HG03175 (cell line): ENCODE data around the gene TTLL5.
"Not testable (repeated sequence)": the region's sequence is repeated elsewhere in the genome, so short reads cannot be mapped to it uniquely, and the experiment has no call there.

Experiments
- ATAC-seq: cut with Tn5 transposase; IDR thresholded peaks from one replicate; pipeline ENCODE4 v1.9.1; 2021; ENCODE audit warnings: mild to moderate bottlenecking, moderate library complexity; ENCODE audit not compliant: unreplicated experiment

TTLL5 gene

GRCh38 chr14:75904311-75904710 is 243.3 kb downstream of the TTLL5 start:
- ATAC-seq = no peak

GRCh38 chr14:75905147-75905904 is 244.3 kb downstream of the TTLL5 start:
- ATAC-seq = no peak

- ATAC-seq = no peak
Measured at GRCh38 chr14:75906228-75906627, 245.2 kb downstream of the TTLL5 start.

GRCh38 chr14:75906680-75907280 is 245.7 kb downstream of the TTLL5 start:
- no peak for ATAC-seq

- no peak for ATAC-seq
Measured at GRCh38 chr14:75907756-75908359, 246.8 kb downstream of the TTLL5 start.

GRCh38 chr14:75909630-75910029 is 248.6 kb downstream of the TTLL5 start:
- ATAC-seq = no peak

- no peak for ATAC-seq
Measured at GRCh38 chr14:75910048-75910447, 249.0 kb downstream of the TTLL5 start.

- ATAC-seq = no peak
Measured at GRCh38 chr14:75911883-75912282, 250.8 kb downstream of the TTLL5 start.

GRCh38 chr14:75913183-75913582 is 252.1 kb downstream of the TTLL5 start:
- ATAC-seq = no peak

GRCh38 chr14:75915045-75915444 is 254.0 kb downstream of the TTLL5 start:
- no peak for ATAC-seq

- ATAC-seq = no peak
Measured at GRCh38 chr14:75917322-75917945, 256.4 kb downstream of the TTLL5 start.

GRCh38 chr14:75917946-75918335 is 256.9 kb downstream of the TTLL5 start:
- no peak for ATAC-seq

GRCh38 chr14:75920421-75920820 is 259.4 kb downstream of the TTLL5 start:
- not testable (repeated sequence) for ATAC-seq

GRCh38 chr14:75925141-75925840 is 264.2 kb downstream of the TTLL5 start:
- not testable (repeated sequence) for ATAC-seq

- no peak for ATAC-seq
Measured at GRCh38 chr14:75926431-75927115, 265.5 kb downstream of the TTLL5 start.

- no peak for ATAC-seq
Measured at GRCh38 chr14:75927564-75928087, 266.6 kb downstream of the TTLL5 start.

- no peak for ATAC-seq
Measured at GRCh38 chr14:75928690-75929181, 267.7 kb downstream of the TTLL5 start.

- ATAC-seq = no peak
Measured at GRCh38 chr14:75933712-75934296, 272.8 kb downstream of the TTLL5 start.

- no peak for ATAC-seq
Measured at GRCh38 chr14:75934998-75935628, 274.1 kb downstream of the TTLL5 start.
